Liver (tissue), 3 donors: Measurements from ENCODE around the gene SNCAIP.

ENCODE experiments used
- EGR1 ChIP-seq, 2 donors: IDR thresholded peaks; 2 replicates each; pipeline ENCODE4 v1.6.1; 2016 to 2018; ENCODE audit warnings: antibody characterized with exemption in 2 of 2, low read depth in 2 of 2
- FOXA1 ChIP-seq: IDR thresholded peaks from 2 replicates; pipeline ENCODE4 v1.6.1; 2016; ENCODE audit warnings: antibody characterized with exemption
- GABPA ChIP-seq, 2 donors: IDR thresholded peaks in 1 of 2; conservative IDR thresholded peaks in 1 of 2; 2 replicates each; pipeline ENCODE4 v1.6.1; 2016; ENCODE audit warnings: antibody characterized with exemption in 2 of 2, mild to moderate bottlenecking in 1 of 2, moderate library complexity in 1 of 2
- MAX ChIP-seq: IDR thresholded peaks from 2 replicates; pipeline ENCODE4 v1.6.1; 2016; ENCODE audit warnings: antibody characterized with exemption
- NR2F2 ChIP-seq: IDR thresholded peaks from 2 replicates; pipeline ENCODE4 v1.6.1; 2016; ENCODE audit warnings: antibody characterized with exemption
- RAD21 ChIP-seq, 2 donors: IDR thresholded peaks; 2 replicates each; pipeline ENCODE4 v1.6.1; 2016; ENCODE audit warnings: antibody characterized with exemption in 2 of 2, mild to moderate bottlenecking in 2 of 2
- SP1 ChIP-seq: IDR thresholded peaks from 2 replicates; pipeline ENCODE4 v1.6.1; 2018; ENCODE audit warnings: antibody characterized with exemption, mild to moderate bottlenecking
- TAF1 ChIP-seq: conservative IDR thresholded peaks from 2 replicates; pipeline ENCODE4 v1.6.1; 2016; ENCODE audit warnings: antibody characterized with exemption, mild to moderate bottlenecking
- YY1 ChIP-seq: IDR thresholded peaks from 2 replicates; pipeline ENCODE4 v1.6.1; 2016; ENCODE audit warnings: antibody characterized with exemption, mild to moderate bottlenecking
- TF ChIP-seq, protein P1 (sequence below): IDR thresholded peaks from 2 replicates; pipeline ENCODE4 v1.6.1; 2016; ENCODE audit warnings: antibody characterized with exemption
- TF ChIP-seq, protein P2 (sequence below): fragments of 150-350 bp; IDR thresholded peaks from 2 replicates; pipeline ENCODE4 v1.5.1; 2017; ENCODE audit warnings: improper control_type of control experiment, low read depth, low read length; ENCODE audit not compliant: missing input control
- TF ChIP-seq, protein P3 (sequence below): IDR thresholded peaks from 2 replicates; pipeline ENCODE4 v1.6.1; 2016; ENCODE audit warnings: antibody characterized with exemption
- donor health status: healthy.
- donor health status: healthy.

- TF ChIP-seq TAF1, result no peak
- TF ChIP-seq YY1, result no peak
- TF ChIP-seq, protein P1, sequence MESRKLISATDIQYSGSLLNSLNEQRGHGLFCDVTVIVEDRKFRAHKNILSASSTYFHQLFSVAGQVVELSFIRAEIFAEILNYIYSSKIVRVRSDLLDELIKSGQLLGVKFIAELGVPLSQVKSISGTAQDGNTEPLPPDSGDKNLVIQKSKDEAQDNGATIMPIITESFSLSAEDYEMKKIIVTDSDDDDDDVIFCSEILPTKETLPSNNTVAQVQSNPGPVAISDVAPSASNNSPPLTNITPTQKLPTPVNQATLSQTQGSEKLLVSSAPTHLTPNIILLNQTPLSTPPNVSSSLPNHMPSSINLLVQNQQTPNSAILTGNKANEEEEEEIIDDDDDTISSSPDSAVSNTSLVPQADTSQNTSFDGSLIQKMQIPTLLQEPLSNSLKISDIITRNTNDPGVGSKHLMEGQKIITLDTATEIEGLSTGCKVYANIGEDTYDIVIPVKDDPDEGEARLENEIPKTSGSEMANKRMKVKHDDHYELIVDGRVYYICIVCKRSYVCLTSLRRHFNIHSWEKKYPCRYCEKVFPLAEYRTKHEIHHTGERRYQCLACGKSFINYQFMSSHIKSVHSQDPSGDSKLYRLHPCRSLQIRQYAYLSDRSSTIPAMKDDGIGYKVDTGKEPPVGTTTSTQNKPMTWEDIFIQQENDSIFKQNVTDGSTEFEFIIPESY, result no peak
- TF ChIP-seq, protein P2, sequence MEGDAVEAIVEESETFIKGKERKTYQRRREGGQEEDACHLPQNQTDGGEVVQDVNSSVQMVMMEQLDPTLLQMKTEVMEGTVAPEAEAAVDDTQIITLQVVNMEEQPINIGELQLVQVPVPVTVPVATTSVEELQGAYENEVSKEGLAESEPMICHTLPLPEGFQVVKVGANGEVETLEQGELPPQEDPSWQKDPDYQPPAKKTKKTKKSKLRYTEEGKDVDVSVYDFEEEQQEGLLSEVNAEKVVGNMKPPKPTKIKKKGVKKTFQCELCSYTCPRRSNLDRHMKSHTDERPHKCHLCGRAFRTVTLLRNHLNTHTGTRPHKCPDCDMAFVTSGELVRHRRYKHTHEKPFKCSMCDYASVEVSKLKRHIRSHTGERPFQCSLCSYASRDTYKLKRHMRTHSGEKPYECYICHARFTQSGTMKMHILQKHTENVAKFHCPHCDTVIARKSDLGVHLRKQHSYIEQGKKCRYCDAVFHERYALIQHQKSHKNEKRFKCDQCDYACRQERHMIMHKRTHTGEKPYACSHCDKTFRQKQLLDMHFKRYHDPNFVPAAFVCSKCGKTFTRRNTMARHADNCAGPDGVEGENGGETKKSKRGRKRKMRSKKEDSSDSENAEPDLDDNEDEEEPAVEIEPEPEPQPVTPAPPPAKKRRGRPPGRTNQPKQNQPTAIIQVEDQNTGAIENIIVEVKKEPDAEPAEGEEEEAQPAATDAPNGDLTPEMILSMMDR, result no peak
- no peak for TF ChIP-seq EGR1 (IDR thresholded peaks at IDR 0.05; ENCODE audit: low read depth in 2 of 2)
- TF ChIP-seq FOXA1, result no peak
- TF ChIP-seq RAD21 (IDR thresholded peaks at IDR 0.05), result no peak
- TF ChIP-seq MAX, result no peak
- TF ChIP-seq, protein P3, sequence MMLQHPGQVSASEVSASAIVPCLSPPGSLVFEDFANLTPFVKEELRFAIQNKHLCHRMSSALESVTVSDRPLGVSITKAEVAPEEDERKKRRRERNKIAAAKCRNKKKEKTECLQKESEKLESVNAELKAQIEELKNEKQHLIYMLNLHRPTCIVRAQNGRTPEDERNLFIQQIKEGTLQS, result no peak
- no peak for TF ChIP-seq SP1
- TF ChIP-seq GABPA (IDR thresholded peaks at IDR 0.05 in 1 of 2, conservative IDR thresholded peaks at IDR 0.05 in 1 of 2), result no peak
- no peak for TF ChIP-seq NR2F2
Measured at GRCh38 chr5:122297587-122298298, 14.3 kb upstream of the SNCAIP start.
